GM12878 (cell line): Measurements from ENCODE around the gene SLC6A12. TPM values are rescaled to one million over a fixed set of nuclear protein-coding genes. Genes with fewer than 3 reads are reported as not detected.

Source experiments
- ATAC-seq: fragments of 200-7000 bp; cut with Tn5 transposase; 3 replicates; pipeline ENCODE4 v1.9.1; 2020; ENCODE audit warnings: mild to moderate bottlenecking, moderate library complexity
- BruUV-seq: library from RNA; stranded (reverse); fragments of 400-500 nt; replicated peaks from 2 replicates; lab custom pipeline; 2021; lab: Mats Ljungman, UMichigan
- CTCF ChIA-PET: fragments of 300-600 bp; sonication (Branson Sonifier 250); formaldehyde crosslinking; extraction: SDS; loops from one replicate; lab custom pipeline; 2021; ENCODE audit warnings: inconsistent platforms; lab: Yijun Ruan, JAX
- POLR2A ChIA-PET: fragments of 350-600 bp; formaldehyde crosslinking; extraction: SDS; loops from one replicate; lab custom pipeline; 2021; ENCODE audit warnings: inconsistent platforms; lab: Charles Lee
- RAD21 ChIA-PET: fragments of 300-600 bp; sonication (Branson Sonifier 250); formaldehyde crosslinking; loops from one replicate; lab custom pipeline; 2023; ENCODE audit warnings: antibody characterized with exemption; ENCODE audit not compliant: unreplicated experiment; lab: Charles Lee
- SMC1A ChIA-PET: fragments of 300-600 bp; sonication (Branson Sonifier 250); formaldehyde crosslinking; loops from one replicate; lab custom pipeline; 2023; ENCODE audit not compliant: unreplicated experiment, uncharacterized antibody; lab: Charles Lee
- DNase-seq: peaks from one replicate; pipeline ENCODE4 v3.0.0-alpha.2; 2011; ENCODE audit warnings: low read depth, low spot score
- FAIRE-seq: peaks from 3 replicates; lab custom pipeline; 2011; peaks lifted over from hg19 to GRCh38; lab: Jason Lieb, UNC
- H2AFZ ChIP-seq: 2 replicates; pipeline ENCODE4 v1.6.0; 2011; ENCODE audit warnings: low read depth, low read length, control low read depth; ENCODE audit not compliant: control insufficient read depth
- H3K27ac ChIP-seq: 2 replicates; pipeline ENCODE4 v1.5.1; 2011; ENCODE audit warnings: control low read depth; ENCODE audit not compliant: control insufficient read depth, insufficient read depth
- H3K27me3 ChIP-seq, 2 experiments: replicated peaks in 1 of 2; 2 replicates each; pipeline versions ENCODE4 v1.6.0 to v1.6.1; 2011; ENCODE audit warnings: low read length in 1 of 2; ENCODE audit not compliant: control insufficient read depth in 2 of 2, insufficient read depth in 2 of 2
- H3K36me3 ChIP-seq, 2 experiments: 2 replicates each; pipeline ENCODE4 v1.5.1; 2011; ENCODE audit warnings: low read length in 1 of 2; ENCODE audit not compliant: control insufficient read depth in 2 of 2, insufficient read depth in 2 of 2
- H3K4me1 ChIP-seq: 2 replicates; pipeline ENCODE4 v1.6.1; 2011; ENCODE audit warnings: mild to moderate bottlenecking, low read length, moderate library complexity, mixed read lengths; ENCODE audit not compliant: control insufficient read depth, insufficient read depth
- H3K4me2 ChIP-seq: 2 replicates; pipeline ENCODE4 v1.6.0; 2011; ENCODE audit warnings: control low read depth; ENCODE audit not compliant: control insufficient read depth, insufficient read depth
- H3K4me3 ChIP-seq: fragments of 200-600 bp; sonication (generic); 2 replicates; pipeline ENCODE4 v1.5.1; 2016
- H3K79me2 ChIP-seq: 2 replicates; pipeline ENCODE4 v1.6.0; 2011; ENCODE audit warnings: low read length; ENCODE audit not compliant: control insufficient read depth, insufficient read depth
- H3K9ac ChIP-seq: 2 replicates; pipeline ENCODE4 v1.8.0; 2011; ENCODE audit warnings: low read length, control low read depth, mixed read lengths; ENCODE audit not compliant: control insufficient read depth, insufficient read depth
- H3K9me3 ChIP-seq: replicated peaks from 3 replicates; pipeline ENCODE4 v1.5.1; 2011; ENCODE audit warnings: mild to moderate bottlenecking, low read length; ENCODE audit not compliant: control insufficient read depth, insufficient read depth
- H4K20me1 ChIP-seq: 2 replicates; pipeline ENCODE4 v1.6.0; 2011; ENCODE audit not compliant: control insufficient read depth, insufficient read depth
- ETV6 ChIP-seq, 2 experiments: fragments of 450-650 bp in 1 of 2; IDR thresholded peaks in 1 of 2; conservative IDR thresholded peaks in 1 of 2; 2 replicates each; pipeline ENCODE4 v1.6.1; 2014; ENCODE audit warnings: antibody characterized with exemption in 1 of 2, borderline replicate concordance in 1 of 2, low read depth in 1 of 2, mild to moderate bottlenecking in 1 of 2, moderate library complexity in 1 of 2
- WGBS: methylation state at CpG from one replicate; pipeline ENCODE4 v1.1.6; 2016; ENCODE audit warnings: low lambda C conversion rate; ENCODE audit not compliant: insufficient replicate concordance, insufficient coverage; ENCODE audit errors: missing lambda C conversion rate; 5-methylcytosine and 5-hydroxymethylcytosine counted together
- in situ Hi-C: fragments of 300-500 bp; cut with MboI; formaldehyde crosslinking; loops from 9 replicates; pipeline ENCODE4 v1.14.3; 2018; ENCODE audit warnings: mixed read lengths
- intact Hi-C: fragments of 100-400 bp; cut with micrococcal nuclease; formaldehyde crosslinking; loops from one replicate; pipeline ENCODE4 v1.14.2; 2022; ENCODE audit not compliant: unreplicated experiment
- polyA plus RNA-seq, 11 experiments: library from polyadenylated mRNA; depleted of rRNA in 4 of 11; unstranded in 6 of 11; stranded (reverse) in 5 of 11; fragments of >200 nt; fragmentation: Nextera tagmentation in 4 of 11; fragmentation: Illumina TruSeq in 1 of 11; extraction: Ambion mirVana in 4 of 11; extraction: Trizol in 1 of 11; gene quantifications; 1 replicate in 1 of 11; 2 replicates in 10 of 11; pipeline versions ENCODE4 v1.2.1 to v1.2.3, GENCODE V29; 2011 to 2016; ENCODE audit warnings: inconsistent platforms in 2 of 11, missing spikeins in 2 of 11, low read depth in 1 of 11
- total RNA-seq, 4 experiments: library from RNA; depleted of rRNA in 3 of 4; stranded (reverse); fragments of >200 nt in 3 of 4; fragmentation: Illumina TruSeq in 1 of 4; extraction: Trizol in 1 of 4; gene quantifications; 2 replicates each; pipeline versions ENCODE4 v1.2.1 to v1.2.3, GENCODE V29; 2013 to 2021
- TF ChIP-seq, protein P1 (sequence below): fragments of 450-650 bp; IDR thresholded peaks from 2 replicates; pipeline ENCODE4 v1.6.1; 2017; ENCODE audit warnings: antibody characterized with exemption, mild to moderate bottlenecking, moderate library complexity

SLC6A12 gene
- total and polyA plus RNA-seq, 10 of the 15 experiments (the other 5 are each of a cell fraction or from before 2014, with no cell fraction given): 0.06 to 0.11 (median 0.07) TPM; not detected in 7

DNA sequence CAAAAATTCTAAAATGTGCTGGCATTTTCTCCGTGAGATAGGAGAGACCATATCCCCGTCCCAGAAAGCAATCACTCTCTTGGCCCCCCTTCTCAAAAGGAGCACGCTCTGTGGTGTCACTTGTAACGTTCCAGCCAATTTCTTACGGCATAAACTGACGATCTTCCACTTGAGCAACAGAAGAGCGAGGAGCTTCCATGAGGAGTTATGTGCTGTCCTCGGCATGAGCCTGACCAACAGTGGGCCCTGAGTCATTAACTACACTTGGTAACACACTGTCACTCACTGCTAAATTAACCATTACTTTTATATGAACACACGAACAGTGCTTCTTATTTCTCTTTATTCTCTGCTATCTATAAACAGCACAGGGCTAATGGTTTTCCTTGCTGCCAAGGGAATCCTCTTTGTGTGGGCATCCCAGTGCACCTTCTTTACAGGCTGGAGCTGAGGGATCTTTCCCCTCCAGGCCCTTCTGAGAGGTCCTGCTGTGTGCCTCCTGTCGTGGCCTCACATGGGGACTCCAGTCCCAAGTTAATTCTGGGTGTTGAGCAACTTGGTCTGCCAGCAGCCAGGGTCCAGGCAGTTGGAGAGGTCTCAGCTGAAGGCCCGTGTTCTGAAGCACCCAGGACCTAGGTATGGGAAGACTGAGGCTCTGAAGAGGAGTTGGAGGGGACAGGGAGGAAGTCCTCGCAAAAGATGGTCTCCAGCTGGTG, 39.3 kb upstream of the SLC6A12 start:
- no peak for ATAC-seq
- peaks cover 0 to 3% of the 10 kb centered on the region in 2 experiments; a peak in 1 of 4 replicates for H3K27me3 ChIP-seq
- H3K36me3 ChIP-seq: no peaks in the 10 kb centered on the region
- in situ Hi-C loops (no loop called here), intact Hi-C loops (no loop called here)
- no TSS peak for BruUV-seq
- CTCF ChIA-PET: no interaction called here
- SMC1A ChIA-PET: interaction anchor here (0.6 kb wide), 1 partner anchor 1131 kb away, joined by 3 read pairs; no protein-coding TSS in a partner anchor
- no peak overlapping the region for H3K4me2 ChIP-seq
- H3K79me2 ChIP-seq: no peaks in the 10 kb centered on the region
- WGBS: 47% methylated on average over 12 of the region's 12 CpGs
- no peak overlapping the region for H2AFZ ChIP-seq
- POLR2A ChIA-PET: no interaction called here
- no peak for TF ChIP-seq ETV6 (conservative IDR thresholded peaks at IDR 0.05 in 1 of 2, IDR thresholded peaks at IDR 0.05 in 1 of 2; ENCODE audit: borderline replicate concordance in 1 of 2, low read depth in 1 of 2)
- TF ChIP-seq, protein P1, sequence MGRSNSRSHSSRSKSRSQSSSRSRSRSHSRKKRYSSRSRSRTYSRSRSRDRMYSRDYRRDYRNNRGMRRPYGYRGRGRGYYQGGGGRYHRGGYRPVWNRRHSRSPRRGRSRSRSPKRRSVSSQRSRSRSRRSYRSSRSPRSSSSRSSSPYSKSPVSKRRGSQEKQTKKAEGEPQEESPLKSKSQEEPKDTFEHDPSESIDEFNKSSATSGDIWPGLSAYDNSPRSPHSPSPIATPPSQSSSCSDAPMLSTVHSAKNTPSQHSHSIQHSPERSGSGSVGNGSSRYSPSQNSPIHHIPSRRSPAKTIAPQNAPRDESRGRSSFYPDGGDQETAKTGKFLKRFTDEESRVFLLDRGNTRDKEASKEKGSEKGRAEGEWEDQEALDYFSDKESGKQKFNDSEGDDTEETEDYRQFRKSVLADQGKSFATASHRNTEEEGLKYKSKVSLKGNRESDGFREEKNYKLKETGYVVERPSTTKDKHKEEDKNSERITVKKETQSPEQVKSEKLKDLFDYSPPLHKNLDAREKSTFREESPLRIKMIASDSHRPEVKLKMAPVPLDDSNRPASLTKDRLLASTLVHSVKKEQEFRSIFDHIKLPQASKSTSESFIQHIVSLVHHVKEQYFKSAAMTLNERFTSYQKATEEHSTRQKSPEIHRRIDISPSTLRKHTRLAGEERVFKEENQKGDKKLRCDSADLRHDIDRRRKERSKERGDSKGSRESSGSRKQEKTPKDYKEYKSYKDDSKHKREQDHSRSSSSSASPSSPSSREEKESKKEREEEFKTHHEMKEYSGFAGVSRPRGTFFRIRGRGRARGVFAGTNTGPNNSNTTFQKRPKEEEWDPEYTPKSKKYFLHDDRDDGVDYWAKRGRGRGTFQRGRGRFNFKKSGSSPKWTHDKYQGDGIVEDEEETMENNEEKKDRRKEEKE: no peak
- H3K9ac ChIP-seq: no peak overlapping the region
- H4K20me1 ChIP-seq: no peaks in the 10 kb centered on the region
- H3K4me1 ChIP-seq: no peaks in the 10 kb centered on the region
- DNase-seq: no peak
- no peak for FAIRE-seq
- no peaks in the 10 kb centered on the region for H3K9me3 ChIP-seq
- RAD21 ChIA-PET: no interaction called here
- H3K27ac ChIP-seq: no peak overlapping the region
- H3K4me3 ChIP-seq: no peak overlapping the region
